Adipocyte (in vitro differentiated cells): ENCODE data around the gene CEP68.

Experiments used
- DNase-seq: peaks from one replicate; pipeline ENCODE4 v3.0.0-alpha.2; 2015; ENCODE audit warnings: low read depth
- H3K27me3 ChIP-seq: replicated peaks from 2 replicates; pipeline ENCODE4 v1.7.0; 2013; ENCODE audit warnings: mild to moderate bottlenecking, low read length, moderate library complexity; ENCODE audit not compliant: control insufficient read depth, insufficient read depth
- H3K36me3 ChIP-seq: 2 replicates; pipeline ENCODE4 v1.7.0; 2013; ENCODE audit warnings: low read length, mild to moderate bottlenecking, moderate library complexity; ENCODE audit not compliant: control insufficient read depth, insufficient read depth, severe bottlenecking
- H3K4me1 ChIP-seq: 2 replicates; pipeline ENCODE4 v1.7.0; 2013; ENCODE audit warnings: mild to moderate bottlenecking, low read length, moderate library complexity; ENCODE audit not compliant: control insufficient read depth, insufficient read depth
- H3K4me3 ChIP-seq: 2 replicates; pipeline ENCODE4 v1.7.0; 2013; ENCODE audit warnings: mild to moderate bottlenecking, low read length, moderate library complexity
- H3K9ac ChIP-seq: 2 replicates; pipeline ENCODE4 v1.7.0; 2013; ENCODE audit warnings: mild to moderate bottlenecking, low read length, moderate library complexity
- H3K9me3 ChIP-seq: 2 replicates; pipeline ENCODE4 v1.7.0; 2013; ENCODE audit warnings: mild to moderate bottlenecking, low read length, moderate library complexity; ENCODE audit not compliant: control insufficient read depth

Gene CEP68

GRCh38 chr2:65021709-65022108 lies 34.5 kb upstream of the CEP68 start:
- Histone ChIP-seq H3K4me1 (peaks cover 12% of the 10 kb centered on the region), H3K9ac (no peak overlapping the region), H3K9me3 (no peaks in the 10 kb centered on the region), H3K36me3 (peaks cover 47% of the 10 kb centered on the region), H3K27me3 (no peaks in the 10 kb centered on the region), H3K4me3 (no peak overlapping the region)
- no peak for DNase-seq

- peaks cover 42% of the 10 kb centered on the region for H3K36me3 ChIP-seq
- H3K9ac ChIP-seq: no peak overlapping the region
- H3K9me3 ChIP-seq: no peaks in the 10 kb centered on the region
- H3K4me1 ChIP-seq: peaks cover 12% of the 10 kb centered on the region
- no peak overlapping the region for H3K4me3 ChIP-seq
- no peak for DNase-seq
- no peaks in the 10 kb centered on the region for H3K27me3 ChIP-seq
Measured at GRCh38 chr2:65022189-65022588, 34.0 kb upstream of the CEP68 start.

DNA sequence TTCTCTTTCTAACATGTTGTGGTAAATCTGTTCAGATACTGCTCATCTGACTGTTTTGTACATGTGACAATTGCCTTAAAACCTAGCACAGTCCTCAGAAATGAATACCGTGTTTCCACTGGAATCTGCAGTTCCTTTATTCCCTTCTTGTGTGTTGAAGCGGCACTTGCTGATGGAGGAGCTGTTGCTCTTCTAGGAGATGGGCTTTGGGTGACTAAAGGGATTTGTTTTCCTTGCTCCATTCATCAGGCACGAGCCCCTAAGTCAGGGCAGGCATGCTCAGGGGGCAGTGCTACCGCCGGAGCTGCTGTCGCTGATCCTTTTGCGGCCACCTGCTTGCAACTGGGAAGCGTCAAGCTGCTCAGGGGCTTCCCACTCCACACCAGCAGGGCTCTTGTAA lies 32.5 kb upstream of the CEP68 start:
- no peak overlapping the region for H3K4me3 ChIP-seq
- H3K27me3 ChIP-seq: no peaks in the 10 kb centered on the region
- DNase-seq: no peak
- no peak overlapping the region for H3K9ac ChIP-seq
- H3K36me3 ChIP-seq: peaks cover 31% of the 10 kb centered on the region
- no peaks in the 10 kb centered on the region for H3K9me3 ChIP-seq
- H3K4me1 ChIP-seq: peaks cover 12% of the 10 kb centered on the region

DNA sequence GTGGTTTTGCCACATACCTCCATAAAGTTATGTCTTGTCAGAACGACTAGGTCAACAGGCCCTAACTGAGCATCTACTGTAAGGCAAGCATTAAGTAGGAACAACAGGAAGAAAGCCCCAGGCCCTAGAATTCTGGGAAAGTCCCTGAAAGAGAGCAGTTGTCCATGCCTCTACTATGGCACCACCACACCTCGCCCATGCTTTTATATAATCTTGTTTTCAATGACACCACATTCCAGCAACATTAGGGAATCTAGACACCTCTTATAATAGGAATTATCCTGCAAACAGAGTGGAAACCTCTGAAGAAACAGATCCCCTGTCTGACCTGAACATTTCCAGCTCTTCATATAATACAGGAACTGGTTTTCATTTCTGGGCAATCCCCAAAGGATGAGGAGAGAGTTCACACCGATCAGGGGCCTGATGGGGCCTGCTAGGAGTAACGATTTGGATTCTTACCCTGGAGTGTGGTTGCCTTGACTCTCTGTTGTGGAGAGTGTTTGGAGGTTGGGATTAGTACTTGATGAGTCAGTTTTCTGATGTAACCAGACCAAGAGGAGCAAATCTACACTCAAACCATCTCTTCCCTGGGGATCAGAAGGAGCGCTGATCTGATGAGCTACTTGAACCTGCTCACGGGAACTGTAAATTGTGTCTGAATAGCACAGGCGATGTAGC lies 31.9 kb upstream of the CEP68 start:
- DNase-seq: peak; percentile 67

GRCh38 chr2:65025453-65026123 lies 30.6 kb upstream of the CEP68 start:
- peaks cover 12% of the 10 kb centered on the region for H3K4me1 ChIP-seq
- H3K4me3 ChIP-seq: no peak overlapping the region
- no peaks in the 10 kb centered on the region for H3K27me3 ChIP-seq
- H3K9ac ChIP-seq: no peak overlapping the region
- DNase-seq: no peak
- peaks cover 17% of the 10 kb centered on the region for H3K36me3 ChIP-seq
- H3K9me3 ChIP-seq: no peaks in the 10 kb centered on the region

More for the DNA sequence above, 31.9 kb upstream of the CEP68 start:
- Histone ChIP-seq H3K9me3 (no peaks in the 10 kb centered on the region), H3K36me3 (peaks cover 25% of the 10 kb centered on the region), H3K4me3 (no peak overlapping the region), H3K9ac (no peak overlapping the region), H3K27me3 (no peaks in the 10 kb centered on the region), H3K4me1 (peaks cover 12% of the 10 kb centered on the region)

- Histone ChIP-seq H3K4me3 (no peak overlapping the region), H3K4me1 (peaks cover 12% of the 10 kb centered on the region), H3K27me3 (no peaks in the 10 kb centered on the region), H3K9ac (no peak overlapping the region), H3K36me3 (peaks cover 11% of the 10 kb centered on the region), H3K9me3 (no peaks in the 10 kb centered on the region)
- DNase-seq: no peak
Measured at GRCh38 chr2:65026154-65026553, 30.1 kb upstream of the CEP68 start.

GRCh38 chr2:65026704-65027464 lies 29.3 kb upstream of the CEP68 start:
- Histone ChIP-seq H3K27me3 (no peaks in the 10 kb centered on the region), H3K36me3 (peaks cover 6% of the 10 kb centered on the region), H3K4me1 (peaks cover 12% of the 10 kb centered on the region), H3K9me3 (no peaks in the 10 kb centered on the region), H3K9ac (no peak overlapping the region), H3K4me3 (no peak overlapping the region)
- DNase-seq: no peak

GRCh38 chr2:65027616-65028244 lies 28.5 kb upstream of the CEP68 start:
- no peaks in the 10 kb centered on the region for H3K27me3 ChIP-seq
- no peak for DNase-seq
- no peak overlapping the region for H3K9ac ChIP-seq
- H3K9me3 ChIP-seq: no peaks in the 10 kb centered on the region
- H3K36me3 ChIP-seq: peaks cover 3% of the 10 kb centered on the region
- no peak overlapping the region for H3K4me3 ChIP-seq
- peaks cover 12% of the 10 kb centered on the region for H3K4me1 ChIP-seq

DNA sequence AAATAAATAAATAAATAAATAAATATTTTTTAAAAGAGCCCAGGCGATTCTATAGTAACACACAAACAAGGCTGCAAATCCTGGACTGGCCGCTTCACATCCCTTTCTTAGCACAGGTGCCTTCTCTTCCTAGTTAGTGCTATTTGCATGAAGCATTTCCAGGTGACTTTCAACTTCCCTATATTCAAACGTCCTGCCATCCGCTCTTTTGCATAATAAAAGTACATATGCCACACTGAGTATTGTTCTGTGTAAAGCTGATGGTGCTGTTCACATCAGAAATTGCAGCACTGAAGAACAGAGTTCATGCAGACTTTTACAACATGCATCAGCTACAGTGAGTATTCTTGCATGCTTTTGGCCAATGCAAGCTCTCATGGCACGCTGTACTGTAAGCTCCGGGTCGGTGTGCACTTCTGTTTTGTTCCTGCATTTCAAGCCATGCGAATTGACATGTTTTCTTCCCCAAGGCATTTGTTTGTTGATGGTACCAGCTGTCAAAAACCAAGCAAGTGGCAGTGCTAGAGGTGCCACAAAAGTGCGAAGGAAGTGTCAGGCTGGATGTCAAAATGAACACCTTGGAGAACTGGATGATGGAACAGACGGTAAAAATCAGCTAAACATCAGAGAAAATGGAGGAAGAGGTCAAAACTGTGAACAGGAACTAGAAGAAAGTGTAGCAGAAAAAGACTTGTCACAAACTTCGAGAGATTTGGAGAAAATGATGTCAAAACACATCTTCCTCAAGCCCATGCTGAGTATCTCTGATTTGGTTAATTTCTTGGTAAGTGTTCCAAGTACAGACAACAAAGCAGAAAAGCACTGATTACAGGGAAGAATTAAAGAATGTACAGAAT lies 25.5 kb upstream of the CEP68 start:
- DNase-seq: no peak
- no peak overlapping the region for H3K4me3 ChIP-seq
- H3K9ac ChIP-seq: no peak overlapping the region
- no peaks in the 10 kb centered on the region for H3K9me3 ChIP-seq
- no peaks in the 10 kb centered on the region for H3K27me3 ChIP-seq
- no peaks in the 10 kb centered on the region for H3K4me1 ChIP-seq
- no peaks in the 10 kb centered on the region for H3K36me3 ChIP-seq

DNA sequence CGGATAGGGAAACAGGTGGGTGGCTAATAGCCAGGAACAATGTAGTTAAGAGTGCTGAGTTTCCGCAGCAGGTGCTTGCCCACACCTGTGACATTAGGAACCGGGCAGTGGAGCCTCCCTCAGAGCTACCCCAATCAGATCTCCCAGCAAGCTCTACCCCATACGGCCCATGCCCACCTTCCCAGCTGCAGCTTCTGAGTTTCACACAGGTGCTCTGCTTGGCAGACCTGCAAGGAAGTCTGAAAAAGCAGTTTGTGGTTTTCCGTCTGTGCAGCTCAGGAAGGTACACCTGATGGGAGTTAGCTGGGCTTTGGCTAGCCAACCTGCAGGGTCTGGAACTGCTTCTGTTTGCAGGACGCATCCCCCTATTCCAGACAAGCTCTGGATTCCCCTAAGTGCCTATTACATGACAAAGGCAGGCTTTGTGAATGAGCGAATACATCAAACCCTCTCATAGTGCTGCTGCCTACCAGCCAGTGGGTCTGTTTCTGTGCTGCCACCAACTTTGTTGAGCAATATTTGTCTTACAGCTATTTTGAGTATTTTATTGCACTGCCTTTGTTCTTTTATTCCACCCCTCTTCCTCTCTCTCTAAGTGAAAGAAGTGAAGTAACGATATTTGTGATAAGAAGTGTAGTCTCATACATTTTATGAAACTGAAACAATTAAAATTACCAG lies 24.7 kb upstream of the CEP68 start:
- peak; percentile 8 for DNase-seq
- Histone ChIP-seq H3K36me3 (no peaks in the 10 kb centered on the region), H3K4me3 (no peak overlapping the region), H3K9me3 (no peaks in the 10 kb centered on the region), H3K9ac (no peak overlapping the region), H3K4me1 (no peaks in the 10 kb centered on the region), H3K27me3 (no peaks in the 10 kb centered on the region)
